IMR-90 (cell line): ENCODE measurements around the gene PLCL1. TPM values are rescaled to one million over a fixed set of nuclear protein-coding genes. Genes with fewer than 3 reads are reported as not detected.

ENCODE experiments used
- ATAC-seq: fragments of 200-7000 bp; cut with Tn5 transposase; 2 replicates; pipeline ENCODE4 v1.9.1; 2020; ENCODE audit warnings: low read depth, mild to moderate bottlenecking, moderate library complexity
- BruUV-seq: library from RNA; stranded (reverse); fragments of 400-500 nt; replicated peaks from 2 replicates; lab custom pipeline; 2021; lab: Mats Ljungman, UMichigan
- CTCF ChIA-PET: fragments of 300-600 bp; formaldehyde crosslinking; extraction: SDS; loops from one replicate; lab custom pipeline; 2021; ENCODE audit warnings: antibody characterized with exemption; lab: Yijun Ruan, JAX
- POLR2A ChIA-PET: fragments of 300-600 bp; sonication (Branson Sonifier 250); formaldehyde crosslinking; loops from one replicate; lab custom pipeline; 2022; ENCODE audit warnings: antibody characterized with exemption; ENCODE audit not compliant: unreplicated experiment; lab: Charles Lee
- DNase-seq: peaks from one replicate; pipeline ENCODE4 v3.0.0; 2013
- H2AFZ ChIP-seq: replicated peaks from 2 replicates; pipeline ENCODE3; 2013; ENCODE audit warnings: low read length, mild to moderate bottlenecking; ENCODE audit not compliant: poor library complexity
- H2AK5ac ChIP-seq: 2 replicates; pipeline ENCODE4 v1.6.1; 2013; ENCODE audit warnings: low read depth, low read length, inconsistent platforms
- H2AK9ac ChIP-seq: replicated peaks from 2 replicates; pipeline ENCODE3; 2013; ENCODE audit warnings: mild to moderate bottlenecking, low read depth, low read length, moderate library complexity; ENCODE audit not compliant: poor library complexity
- H2BK120ac ChIP-seq: 2 replicates; pipeline ENCODE4 v1.6.1; 2013; ENCODE audit warnings: low read depth, low read length, inconsistent platforms
- H2BK15ac ChIP-seq: 3 replicates; pipeline ENCODE4 v1.6.1; 2013; ENCODE audit warnings: low read depth, low read length, inconsistent platforms
- H2BK20ac ChIP-seq: 2 replicates; pipeline ENCODE4 v1.6.1; 2013; ENCODE audit warnings: low read depth, mild to moderate bottlenecking, inconsistent platforms, low read length, moderate library complexity
- H2BK5ac ChIP-seq: 2 replicates; pipeline ENCODE4 v1.6.1; 2013; ENCODE audit warnings: mild to moderate bottlenecking, low read depth, low read length, inconsistent platforms; ENCODE audit not compliant: poor library complexity, severe bottlenecking
- H3K14ac ChIP-seq: replicated peaks from 2 replicates; pipeline ENCODE4 v1.6.1; 2013; ENCODE audit warnings: low read depth, low read length, inconsistent platforms
- H3K18ac ChIP-seq: 2 replicates; pipeline ENCODE4 v1.6.1; 2013; ENCODE audit warnings: low read depth, low read length, control low read depth
- H3K23ac ChIP-seq: 2 replicates; pipeline ENCODE4 v1.6.1; 2013; ENCODE audit warnings: low read depth, low read length, inconsistent platforms
- H3K27ac ChIP-seq: 2 replicates; pipeline ENCODE4 v1.5.1; 2013; ENCODE audit warnings: mild to moderate bottlenecking, control low read depth, low read length; ENCODE audit not compliant: insufficient read depth
- H3K27me3 ChIP-seq: 2 replicates; pipeline ENCODE4 v1.6.1; 2013; ENCODE audit warnings: low read length; ENCODE audit not compliant: control insufficient read depth, insufficient read depth
- H3K36me3 ChIP-seq: 2 replicates; pipeline ENCODE4 v1.6.1; 2013; ENCODE audit warnings: low read length, mixed read lengths; ENCODE audit not compliant: control insufficient read depth, insufficient read depth
- H3K4ac ChIP-seq: 2 replicates; pipeline ENCODE4 v1.6.1; 2013; ENCODE audit warnings: low read depth, low read length, inconsistent platforms
- H3K4me1 ChIP-seq: 2 replicates; pipeline ENCODE4 v1.6.1; 2013; ENCODE audit warnings: low read length, mixed read lengths; ENCODE audit not compliant: control insufficient read depth, insufficient read depth
- H3K4me2 ChIP-seq: 2 replicates; pipeline ENCODE4 v1.6.1; 2013; ENCODE audit warnings: low read depth, mild to moderate bottlenecking, control low read depth, low read length, moderate library complexity
- H3K4me3 ChIP-seq: 2 replicates; pipeline ENCODE4 v1.5.1; 2013; ENCODE audit warnings: low read depth, mild to moderate bottlenecking, control low read depth, low read length, moderate library complexity; ENCODE audit not compliant: insufficient read depth
- H3K56ac ChIP-seq: 2 replicates; pipeline ENCODE4 v1.6.1; 2013; ENCODE audit warnings: low read length, inconsistent platforms; ENCODE audit not compliant: insufficient read depth; ENCODE audit errors: extremely low read depth
- H3K79me1 ChIP-seq, 2 experiments: 2 replicates each; pipeline ENCODE4 v1.6.1; 2013; ENCODE audit warnings: low read length in 2 of 2, inconsistent platforms in 1 of 2, low read depth in 1 of 2
- H3K9ac ChIP-seq: 2 replicates; pipeline ENCODE4 v1.6.1; 2013; ENCODE audit warnings: low read depth, low read length, control low read depth
- H3K9me1 ChIP-seq: 2 replicates; pipeline ENCODE4 v1.6.1; 2013; ENCODE audit warnings: low read length, inconsistent platforms; ENCODE audit not compliant: insufficient read depth
- H3K9me3 ChIP-seq: 2 replicates; pipeline ENCODE4 v1.6.1; 2013; ENCODE audit warnings: low read length; ENCODE audit not compliant: control insufficient read depth, insufficient read depth
- H4K20me1 ChIP-seq: 2 replicates; pipeline ENCODE4 v1.6.1; 2013; ENCODE audit warnings: low read length, inconsistent platforms; ENCODE audit not compliant: insufficient read depth
- H4K5ac ChIP-seq: 2 replicates; pipeline ENCODE4 v1.6.1; 2013; ENCODE audit warnings: mild to moderate bottlenecking, low read depth, low read length, control low read depth
- H4K8ac ChIP-seq, 2 experiments: 2 replicates each; pipeline ENCODE4 v1.6.1; 2013; ENCODE audit warnings: low read depth in 2 of 2, low read length in 2 of 2, control low read depth in 1 of 2, inconsistent platforms in 1 of 2
- H4K91ac ChIP-seq: 2 replicates; pipeline ENCODE4 v1.6.1; 2013; ENCODE audit warnings: low read depth, low read length, inconsistent platforms; ENCODE audit not compliant: insufficient read depth
- BHLHE40 ChIP-seq: fragments of 150-350 bp; IDR thresholded peaks from 2 replicates; pipeline ENCODE4 v1.6.1; 2016; ENCODE audit warnings: mild to moderate bottlenecking, low read depth, low read length
- FOS ChIP-seq: fragments of 150-350 bp; IDR thresholded peaks from 2 replicates; pipeline ENCODE4 v1.6.1; 2016; ENCODE audit warnings: low read depth, low read length
- MXI1 ChIP-seq: IDR thresholded peaks from 2 replicates; pipeline ENCODE4 v1.6.1; 2012; ENCODE audit warnings: low read depth, mild to moderate bottlenecking, low read length, moderate library complexity, borderline replicate concordance
- RFX5 ChIP-seq: IDR thresholded peaks from 2 replicates; pipeline ENCODE4 v1.8.0; 2012; ENCODE audit warnings: low read depth, mild to moderate bottlenecking, low read length, moderate library complexity
- dilution Hi-C: fragments of 300-500 bp; cut with HindIII; formaldehyde crosslinking; loops from one replicate; pipeline ENCODE4 v1.14.3; 2018; ENCODE audit warnings: low sequenced_read_pairs; ENCODE audit not compliant: unreplicated experiment
- in situ Hi-C: fragments of 300-500 bp; cut with MboI; formaldehyde crosslinking; loops from 3 replicates; pipeline ENCODE4 v1.14.3; 2019; ENCODE audit warnings: low sequenced_read_pairs, inconsistent platforms, mixed read lengths
- intact Hi-C: fragments of 100-400 bp; cut with micrococcal nuclease; formaldehyde crosslinking; loops from 2 replicates; pipeline ENCODE4 v1.10.0; 2022
- polyA plus RNA-seq, 3 experiments: library from polyadenylated mRNA; depleted of rRNA; stranded (reverse); fragments of >200 nt; gene quantifications; 2 replicates each; pipeline ENCODE4 v1.2.3, GENCODE V29; 2012; ENCODE audit warnings: low replicate concordance in 1 of 3
- total RNA-seq: library from RNA; depleted of rRNA; stranded (reverse); fragments of >200 nt; gene quantifications from 2 replicates; pipeline ENCODE4 v1.2.3, GENCODE V29; 2012

PLCL1 gene
- total and polyA plus RNA-seq, 2 of the 4 experiments (the other 2 are of a cell fraction) = 0.14 to 0.18 TPM

GRCh38 chr2:198178766-198179165 lies 374.4 kb downstream of the PLCL1 start:
- no peak overlapping the region for H2BK5ac ChIP-seq
- H4K5ac ChIP-seq = no peak overlapping the region
- H3K27ac ChIP-seq = no peak overlapping the region
- H2BK20ac ChIP-seq = no peak overlapping the region
- H2BK120ac ChIP-seq = no peak overlapping the region
- H3K9me1 ChIP-seq = no peaks in the 10 kb centered on the region
- H3K4me1 ChIP-seq = no peaks in the 10 kb centered on the region
- ChIA-PET POLR2A (no interaction called here), CTCF (no interaction called here)
- no peak overlapping the region for H3K23ac ChIP-seq
- H3K14ac ChIP-seq = no peak overlapping the region
- H4K20me1 ChIP-seq = no peaks in the 10 kb centered on the region
- no peaks in the 10 kb centered on the region for H3K79me1 ChIP-seq
- DNase-seq (no peak), ATAC-seq (no peak)
- no peak overlapping the region for H3K4me2 ChIP-seq
- BruUV-seq = no TSS peak
- no peak overlapping the region for H3K4ac ChIP-seq
- no peak overlapping the region for H3K18ac ChIP-seq
- no peak overlapping the region for H4K91ac ChIP-seq
- no peak overlapping the region for H2AK5ac ChIP-seq
- H3K27me3 ChIP-seq = no peaks in the 10 kb centered on the region
- no peak overlapping the region for H4K8ac ChIP-seq
- dilution Hi-C loops = no loop called here
- no peaks in the 10 kb centered on the region for H3K36me3 ChIP-seq
- no peaks in the 10 kb centered on the region for H3K9me3 ChIP-seq
- no peak overlapping the region for H2AFZ ChIP-seq
- H3K4me3 ChIP-seq = no peak overlapping the region
- H3K56ac ChIP-seq = no peak overlapping the region
- H3K9ac ChIP-seq = no peak overlapping the region
- in situ Hi-C loops = no loop called here
- no peak for TF ChIP-seq FOS
- TF ChIP-seq BHLHE40 = no peak
- no peak for TF ChIP-seq MXI1
- TF ChIP-seq RFX5 = no peak
- no peak overlapping the region for H2AK9ac ChIP-seq
- intact Hi-C loops = no loop called here
- no peak overlapping the region for H2BK15ac ChIP-seq
